IMR-90 (cell line): ENCODE results near the gene TRIM62. TPM values are rescaled to one million over a fixed set of nuclear protein-coding genes. Genes with fewer than 3 reads are reported as not detected.

Experiments used
- ATAC-seq: fragments of 200-7000 bp; cut with Tn5 transposase; 2 replicates; pipeline ENCODE4 v1.9.1; 2020; ENCODE audit warnings: low read depth, mild to moderate bottlenecking, moderate library complexity
- BruUV-seq: library from RNA; stranded (reverse); fragments of 400-500 nt; replicated peaks from 2 replicates; lab custom pipeline; 2021; lab: Mats Ljungman, UMichigan
- CTCF ChIA-PET: fragments of 300-600 bp; formaldehyde crosslinking; extraction: SDS; loops from one replicate; lab custom pipeline; 2021; ENCODE audit warnings: antibody characterized with exemption; lab: Yijun Ruan, JAX
- POLR2A ChIA-PET: fragments of 300-600 bp; sonication (Branson Sonifier 250); formaldehyde crosslinking; loops from one replicate; lab custom pipeline; 2022; ENCODE audit warnings: antibody characterized with exemption; ENCODE audit not compliant: unreplicated experiment; lab: Charles Lee
- DNase-seq: peaks from one replicate; pipeline ENCODE4 v3.0.0; 2013
- H2AFZ ChIP-seq: replicated peaks from 2 replicates; pipeline ENCODE3; 2013; ENCODE audit warnings: low read length, mild to moderate bottlenecking; ENCODE audit not compliant: poor library complexity
- H2AK5ac ChIP-seq: 2 replicates; pipeline ENCODE4 v1.6.1; 2013; ENCODE audit warnings: low read depth, low read length, inconsistent platforms
- H2AK9ac ChIP-seq: replicated peaks from 2 replicates; pipeline ENCODE3; 2013; ENCODE audit warnings: mild to moderate bottlenecking, low read depth, low read length, moderate library complexity; ENCODE audit not compliant: poor library complexity
- H2BK120ac ChIP-seq: 2 replicates; pipeline ENCODE4 v1.6.1; 2013; ENCODE audit warnings: low read depth, low read length, inconsistent platforms
- H2BK15ac ChIP-seq: 3 replicates; pipeline ENCODE4 v1.6.1; 2013; ENCODE audit warnings: low read depth, low read length, inconsistent platforms
- H2BK20ac ChIP-seq: 2 replicates; pipeline ENCODE4 v1.6.1; 2013; ENCODE audit warnings: low read depth, mild to moderate bottlenecking, inconsistent platforms, low read length, moderate library complexity
- H2BK5ac ChIP-seq: 2 replicates; pipeline ENCODE4 v1.6.1; 2013; ENCODE audit warnings: mild to moderate bottlenecking, low read depth, low read length, inconsistent platforms; ENCODE audit not compliant: poor library complexity, severe bottlenecking
- H3K14ac ChIP-seq: replicated peaks from 2 replicates; pipeline ENCODE4 v1.6.1; 2013; ENCODE audit warnings: low read depth, low read length, inconsistent platforms
- H3K18ac ChIP-seq: 2 replicates; pipeline ENCODE4 v1.6.1; 2013; ENCODE audit warnings: low read depth, low read length, control low read depth
- H3K23ac ChIP-seq: 2 replicates; pipeline ENCODE4 v1.6.1; 2013; ENCODE audit warnings: low read depth, low read length, inconsistent platforms
- H3K27ac ChIP-seq: 2 replicates; pipeline ENCODE4 v1.5.1; 2013; ENCODE audit warnings: mild to moderate bottlenecking, control low read depth, low read length; ENCODE audit not compliant: insufficient read depth
- H3K27me3 ChIP-seq: 2 replicates; pipeline ENCODE4 v1.6.1; 2013; ENCODE audit warnings: low read length; ENCODE audit not compliant: control insufficient read depth, insufficient read depth
- H3K36me3 ChIP-seq: 2 replicates; pipeline ENCODE4 v1.6.1; 2013; ENCODE audit warnings: low read length, mixed read lengths; ENCODE audit not compliant: control insufficient read depth, insufficient read depth
- H3K4ac ChIP-seq: 2 replicates; pipeline ENCODE4 v1.6.1; 2013; ENCODE audit warnings: low read depth, low read length, inconsistent platforms
- H3K4me1 ChIP-seq: 2 replicates; pipeline ENCODE4 v1.6.1; 2013; ENCODE audit warnings: low read length, mixed read lengths; ENCODE audit not compliant: control insufficient read depth, insufficient read depth
- H3K4me2 ChIP-seq: 2 replicates; pipeline ENCODE4 v1.6.1; 2013; ENCODE audit warnings: low read depth, mild to moderate bottlenecking, control low read depth, low read length, moderate library complexity
- H3K4me3 ChIP-seq: 2 replicates; pipeline ENCODE4 v1.5.1; 2013; ENCODE audit warnings: low read depth, mild to moderate bottlenecking, control low read depth, low read length, moderate library complexity; ENCODE audit not compliant: insufficient read depth
- H3K56ac ChIP-seq: 2 replicates; pipeline ENCODE4 v1.6.1; 2013; ENCODE audit warnings: low read length, inconsistent platforms; ENCODE audit not compliant: insufficient read depth; ENCODE audit errors: extremely low read depth
- H3K79me1 ChIP-seq, 2 experiments: 2 replicates each; pipeline ENCODE4 v1.6.1; 2013; ENCODE audit warnings: low read length in 2 of 2, inconsistent platforms in 1 of 2, low read depth in 1 of 2
- H3K9ac ChIP-seq: 2 replicates; pipeline ENCODE4 v1.6.1; 2013; ENCODE audit warnings: low read depth, low read length, control low read depth
- H3K9me1 ChIP-seq: 2 replicates; pipeline ENCODE4 v1.6.1; 2013; ENCODE audit warnings: low read length, inconsistent platforms; ENCODE audit not compliant: insufficient read depth
- H3K9me3 ChIP-seq: 2 replicates; pipeline ENCODE4 v1.6.1; 2013; ENCODE audit warnings: low read length; ENCODE audit not compliant: control insufficient read depth, insufficient read depth
- H4K20me1 ChIP-seq: 2 replicates; pipeline ENCODE4 v1.6.1; 2013; ENCODE audit warnings: low read length, inconsistent platforms; ENCODE audit not compliant: insufficient read depth
- H4K5ac ChIP-seq: 2 replicates; pipeline ENCODE4 v1.6.1; 2013; ENCODE audit warnings: mild to moderate bottlenecking, low read depth, low read length, control low read depth
- H4K8ac ChIP-seq, 2 experiments: 2 replicates each; pipeline ENCODE4 v1.6.1; 2013; ENCODE audit warnings: low read depth in 2 of 2, low read length in 2 of 2, control low read depth in 1 of 2, inconsistent platforms in 1 of 2
- H4K91ac ChIP-seq: 2 replicates; pipeline ENCODE4 v1.6.1; 2013; ENCODE audit warnings: low read depth, low read length, inconsistent platforms; ENCODE audit not compliant: insufficient read depth
- BHLHE40 ChIP-seq: fragments of 150-350 bp; IDR thresholded peaks from 2 replicates; pipeline ENCODE4 v1.6.1; 2016; ENCODE audit warnings: mild to moderate bottlenecking, low read depth, low read length
- MAZ ChIP-seq: IDR thresholded peaks from 2 replicates; pipeline ENCODE4 v1.6.1; 2012; ENCODE audit warnings: low read depth, mild to moderate bottlenecking, low read length, improper control_type of control experiment, moderate library complexity, borderline replicate concordance
- POLR2A ChIP-seq: IDR thresholded peaks from 2 replicates; pipeline ENCODE4 v1.6.1; 2012; ENCODE audit warnings: mild to moderate bottlenecking, low read depth, low read length
- SMC3 ChIP-seq: fragments of 150-350 bp; IDR thresholded peaks from 2 replicates; pipeline ENCODE4 v1.6.1; 2016; ENCODE audit warnings: low read depth, mild to moderate bottlenecking, antibody characterized with exemption, low read length, moderate library complexity
- WGBS, 2 experiments: methylation state at CpG; one replicate each; pipeline versions ENCODE4 v1.1.5 to v1.1.7; 2013; ENCODE audit warnings: missing lambda C conversion rate in 2 of 2; ENCODE audit not compliant: insufficient read length in 1 of 2; ENCODE audit errors: extremely low coverage in 2 of 2; 5-methylcytosine and 5-hydroxymethylcytosine counted together
- dilution Hi-C: fragments of 300-500 bp; cut with HindIII; formaldehyde crosslinking; loops from one replicate; pipeline ENCODE4 v1.14.3; 2018; ENCODE audit warnings: low sequenced_read_pairs; ENCODE audit not compliant: unreplicated experiment
- in situ Hi-C: fragments of 300-500 bp; cut with MboI; formaldehyde crosslinking; loops from 3 replicates; pipeline ENCODE4 v1.14.3; 2019; ENCODE audit warnings: low sequenced_read_pairs, inconsistent platforms, mixed read lengths
- intact Hi-C: fragments of 100-400 bp; cut with micrococcal nuclease; formaldehyde crosslinking; loops from 2 replicates; pipeline ENCODE4 v1.10.0; 2022
- polyA plus RNA-seq, 3 experiments: library from polyadenylated mRNA; depleted of rRNA; stranded (reverse); fragments of >200 nt; gene quantifications; 2 replicates each; pipeline ENCODE4 v1.2.3, GENCODE V29; 2012; ENCODE audit warnings: low replicate concordance in 1 of 3
- total RNA-seq: library from RNA; depleted of rRNA; stranded (reverse); fragments of >200 nt; gene quantifications from 2 replicates; pipeline ENCODE4 v1.2.3, GENCODE V29; 2012

Gene TRIM62
- total and polyA plus RNA-seq, 2 of the 4 experiments (the other 2 are of a cell fraction) = 3.0 to 11.1 TPM

DNA sequence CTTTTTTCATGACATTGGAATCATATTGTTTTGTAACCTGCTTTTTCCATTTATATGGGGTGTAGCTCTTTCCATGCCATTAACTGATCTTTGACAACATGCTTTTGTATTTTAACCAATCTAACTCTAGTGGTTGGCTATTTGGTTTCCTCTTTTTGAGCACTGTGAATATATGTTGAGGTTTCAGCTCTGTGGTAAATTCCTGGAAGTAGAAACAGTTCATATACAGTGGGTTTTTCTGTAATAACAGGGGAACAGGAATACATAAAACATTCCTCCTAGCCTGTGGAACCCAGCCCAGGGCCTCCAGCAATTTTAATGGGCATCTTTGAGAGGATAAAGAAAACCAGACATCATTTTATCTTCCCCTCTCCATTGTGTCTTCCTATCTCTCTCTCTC, 83.5 kb downstream of the TRIM62 start (continued):
- no peak for TF ChIP-seq SMC3
- TF ChIP-seq POLR2A = no peak

DNA sequence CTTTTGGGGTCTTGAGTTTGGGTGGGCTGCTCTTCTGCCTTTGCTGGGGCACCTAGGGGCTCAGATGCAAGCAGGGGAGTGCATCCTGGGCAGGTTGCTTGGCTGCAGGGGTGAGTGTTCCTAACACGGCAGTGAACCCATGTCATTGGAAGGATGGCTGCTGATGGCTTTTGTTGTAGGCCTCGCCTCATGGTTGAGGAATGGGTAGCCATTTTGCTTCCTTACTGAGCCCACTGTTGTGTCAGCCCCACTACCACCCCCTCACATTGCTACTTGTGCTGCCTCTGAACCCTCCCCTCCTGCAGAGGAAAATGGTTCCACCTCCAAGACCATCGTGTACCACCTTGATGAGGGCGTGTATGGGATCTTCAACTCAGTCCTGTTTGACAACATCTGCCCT, 84.1 kb downstream of the TRIM62 start:
- Histone ChIP-seq H3K9ac (no peak overlapping the region), H3K4ac (peak overlapping the region; percentile 100), H3K36me3 (peaks cover 13% of the 10 kb centered on the region; the same call in 1 of the 2 replicates), H3K79me1 (peaks cover 9 to 40% of the 10 kb centered on the region in 2 experiments), H3K27me3 (no peaks in the 10 kb centered on the region), H2AK5ac (peak overlapping the region; percentile 100), H3K4me2 (no peak overlapping the region), H4K20me1 (no peaks in the 10 kb centered on the region), H2AK9ac (peak overlapping the region; percentile 94), H3K14ac (peak overlapping the region; percentile 99), H4K8ac (peak overlapping the region; percentile 82 to 99), H2AFZ (peak overlapping the region; percentile 12), H3K56ac (peak overlapping the region; percentile 84), H4K5ac (peak overlapping the region; percentile 85), H2BK20ac (peak overlapping the region; percentile 100), H3K23ac (peak overlapping the region; percentile 97), H3K9me3 (no peaks in the 10 kb centered on the region), H2BK120ac (peak overlapping the region; percentile 100), H2BK5ac (peak overlapping the region; percentile 99), H3K4me1 (peaks cover 40% of the 10 kb centered on the region), H2BK15ac (peak overlapping the region; percentile 82), H3K18ac (peak overlapping the region; percentile 89), H4K91ac (peak overlapping the region; percentile 99), H3K4me3 (no peak overlapping the region), H3K27ac (peak overlapping the region; percentile 92), H3K9me1 (peaks cover 31% of the 10 kb centered on the region)
- TF ChIP-seq MAZ (no peak), SMC3 (no peak), BHLHE40 (no peak)
- POLR2A ChIA-PET = no interaction called here
- WGBS, 2 experiments = no CpG with 5 or more reads among the region's 4 CpGs
- intact Hi-C loops (loop anchor here (5.0 to 10.0 kb wide), 3 partner anchors 160 to 393 kb away; partner anchors contain the start of genes SYNC and ZNF362), in situ Hi-C loops (loop anchor here (10.0 to 25.0 kb wide), 2 partner anchors 367 to 515 kb away; no protein-coding TSS in a partner anchor), dilution Hi-C loops (no loop called here)
- no peak for ATAC-seq
- CTCF ChIA-PET = interaction anchor here (2.8 kb wide), 1 partner anchor 29 kb away, joined by 8 read pairs; no protein-coding TSS in a partner anchor
- no peak for DNase-seq
- BruUV-seq = no TSS peak
